Glutamatergic neuron (in vitro differentiated cells): ENCODE results near the gene ALG14. TPM values are rescaled to one million over a fixed set of nuclear protein-coding genes. Genes with fewer than 3 reads are reported as not detected.
"Not testable (repeated sequence)": the region's sequence is repeated elsewhere in the genome, so short reads cannot be mapped to it uniquely, and the experiment has no call there.

Source experiments
- DNase-seq: peaks from one replicate; pipeline ENCODE4 v3.0.0; 2022
- H3K27ac Mint-ChIP-seq: one replicate; pipeline ENCODE4 v1.8.0; 2020; ENCODE audit warnings: mild to moderate bottlenecking, mixed read lengths, inconsistent platforms; ENCODE audit not compliant: unreplicated experiment
- H3K27me3 Mint-ChIP-seq: one replicate; pipeline ENCODE4 v1.8.0; 2020; ENCODE audit warnings: mild to moderate bottlenecking, moderate library complexity, mixed read lengths, inconsistent platforms; ENCODE audit not compliant: unreplicated experiment
- H3K36me3 Mint-ChIP-seq: one replicate; pipeline ENCODE4 v1.8.0; 2020; ENCODE audit warnings: mild to moderate bottlenecking, mixed read lengths, inconsistent platforms; ENCODE audit not compliant: unreplicated experiment
- H3K4me1 Mint-ChIP-seq: one replicate; pipeline ENCODE4 v1.8.0; 2020; ENCODE audit warnings: mild to moderate bottlenecking, low read depth, mixed read lengths, inconsistent platforms; ENCODE audit not compliant: unreplicated experiment
- H3K4me3 Mint-ChIP-seq: one replicate; pipeline ENCODE4 v1.8.0; 2020; ENCODE audit warnings: mild to moderate bottlenecking, mixed read lengths, inconsistent platforms; ENCODE audit not compliant: unreplicated experiment
- H3K9me3 Mint-ChIP-seq: one replicate; pipeline ENCODE4 v1.8.0; 2020; ENCODE audit warnings: mild to moderate bottlenecking, moderate library complexity, mixed read lengths, inconsistent platforms; ENCODE audit not compliant: unreplicated experiment
- total RNA-seq: library from RNA; stranded (reverse); fragmentation: NEBNext Ultra II Directional; extraction: Animal tissue kit (Norgen Biotek cat#: 25700); gene quantifications from one replicate; pipeline ENCODE4 v1.2.1, GENCODE V29; 2021; ENCODE audit not compliant: unreplicated experiment
- TF ChIP-seq, protein P1 (sequence below): fragments of 200-600 bp; sonication (generic); IDR thresholded peaks from one replicate; pipeline ENCODE4 v1.5.0; 2021; ENCODE audit not compliant: partially characterized antibody, unreplicated experiment

Gene ALG14
- total RNA-seq, 1 donor from 2014 or later = 4.7 TPM

DNA sequence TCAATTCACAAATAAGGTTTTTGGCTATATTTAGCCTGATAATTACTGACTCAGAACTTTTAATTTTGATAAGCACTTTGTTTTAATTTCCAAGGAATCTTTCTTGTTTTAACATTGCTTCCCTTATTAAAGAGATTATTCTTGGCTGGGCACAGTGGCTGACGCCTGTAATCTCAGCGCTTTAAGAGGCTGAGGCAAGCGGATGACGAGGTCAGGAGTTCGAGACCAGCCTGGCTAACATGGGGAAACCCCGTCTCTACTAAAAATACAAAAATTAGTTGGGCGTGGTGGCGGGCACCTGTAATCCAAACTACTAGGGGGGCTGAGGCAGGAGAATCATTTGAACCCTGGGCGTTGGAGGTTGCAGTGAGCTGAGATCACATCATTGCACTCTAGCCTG, 13.8 kb downstream of the ALG14 start:
- Mint-ChIP-seq H3K27me3 (no peaks in the 10 kb centered on the region), H3K36me3 (no peaks in the 10 kb centered on the region), H3K4me1 (peaks cover 4% of the 10 kb centered on the region), H3K9me3 (peaks cover 1% of the 10 kb centered on the region), H3K27ac (no peak overlapping the region), H3K4me3 (no peak overlapping the region)
- TF ChIP-seq, protein P1, sequence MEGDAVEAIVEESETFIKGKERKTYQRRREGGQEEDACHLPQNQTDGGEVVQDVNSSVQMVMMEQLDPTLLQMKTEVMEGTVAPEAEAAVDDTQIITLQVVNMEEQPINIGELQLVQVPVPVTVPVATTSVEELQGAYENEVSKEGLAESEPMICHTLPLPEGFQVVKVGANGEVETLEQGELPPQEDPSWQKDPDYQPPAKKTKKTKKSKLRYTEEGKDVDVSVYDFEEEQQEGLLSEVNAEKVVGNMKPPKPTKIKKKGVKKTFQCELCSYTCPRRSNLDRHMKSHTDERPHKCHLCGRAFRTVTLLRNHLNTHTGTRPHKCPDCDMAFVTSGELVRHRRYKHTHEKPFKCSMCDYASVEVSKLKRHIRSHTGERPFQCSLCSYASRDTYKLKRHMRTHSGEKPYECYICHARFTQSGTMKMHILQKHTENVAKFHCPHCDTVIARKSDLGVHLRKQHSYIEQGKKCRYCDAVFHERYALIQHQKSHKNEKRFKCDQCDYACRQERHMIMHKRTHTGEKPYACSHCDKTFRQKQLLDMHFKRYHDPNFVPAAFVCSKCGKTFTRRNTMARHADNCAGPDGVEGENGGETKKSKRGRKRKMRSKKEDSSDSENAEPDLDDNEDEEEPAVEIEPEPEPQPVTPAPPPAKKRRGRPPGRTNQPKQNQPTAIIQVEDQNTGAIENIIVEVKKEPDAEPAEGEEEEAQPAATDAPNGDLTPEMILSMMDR = no peak
- DNase-seq = no peak

DNA sequence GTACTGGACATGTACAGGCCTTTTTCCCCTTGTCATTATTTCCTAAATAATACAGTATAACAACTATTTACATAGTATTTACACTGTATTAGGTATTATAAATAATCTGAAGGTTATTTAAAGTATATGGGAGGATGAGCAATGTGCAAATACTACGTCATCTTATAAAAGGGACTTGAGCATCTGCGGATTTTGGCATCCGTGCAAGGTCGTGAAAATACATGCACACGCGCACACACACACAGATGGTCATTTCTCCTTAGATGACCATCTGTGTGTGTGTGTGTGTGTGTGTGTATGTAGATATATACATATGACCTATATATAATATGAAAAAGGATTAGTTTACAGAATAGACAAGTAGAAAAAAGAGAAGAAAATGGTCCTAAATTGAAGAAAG, 15.4 kb downstream of the ALG14 start:
- H3K27me3 Mint-ChIP-seq = no peaks in the 10 kb centered on the region
- no peak overlapping the region for H3K4me3 Mint-ChIP-seq
- H3K27ac Mint-ChIP-seq = no peak overlapping the region
- TF ChIP-seq, protein P1 = no peak
- no peak for DNase-seq
- peaks cover 4% of the 10 kb centered on the region for H3K4me1 Mint-ChIP-seq
- peaks cover 1% of the 10 kb centered on the region for H3K9me3 Mint-ChIP-seq
- no peaks in the 10 kb centered on the region for H3K36me3 Mint-ChIP-seq

DNA sequence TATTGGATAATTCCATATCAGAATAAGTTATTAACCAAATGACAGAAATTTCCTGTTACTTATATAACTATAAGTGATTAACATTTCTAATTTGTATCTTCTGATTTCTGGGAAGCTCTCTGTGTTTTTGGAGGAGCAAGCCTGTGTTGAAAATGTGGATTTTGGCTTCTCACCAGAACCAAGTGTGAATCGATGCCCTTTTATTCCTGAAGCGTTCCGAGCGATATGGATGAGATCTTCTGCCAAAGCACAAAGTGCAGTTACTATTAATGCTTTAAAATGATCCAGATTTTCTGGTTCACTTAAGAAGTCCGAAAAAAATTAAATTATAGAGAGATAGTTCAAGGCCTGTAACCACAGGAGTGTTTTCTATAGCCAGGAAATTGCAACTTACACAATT, 22.8 kb downstream of the ALG14 start:
- Mint-ChIP-seq H3K4me3 (no peak overlapping the region), H3K4me1 (no peaks in the 10 kb centered on the region), H3K36me3 (no peaks in the 10 kb centered on the region), H3K9me3 (peaks cover 3% of the 10 kb centered on the region), H3K27me3 (no peaks in the 10 kb centered on the region), H3K27ac (no peak overlapping the region)
- TF ChIP-seq, protein P1 = no peak
- no peak for DNase-seq

DNA sequence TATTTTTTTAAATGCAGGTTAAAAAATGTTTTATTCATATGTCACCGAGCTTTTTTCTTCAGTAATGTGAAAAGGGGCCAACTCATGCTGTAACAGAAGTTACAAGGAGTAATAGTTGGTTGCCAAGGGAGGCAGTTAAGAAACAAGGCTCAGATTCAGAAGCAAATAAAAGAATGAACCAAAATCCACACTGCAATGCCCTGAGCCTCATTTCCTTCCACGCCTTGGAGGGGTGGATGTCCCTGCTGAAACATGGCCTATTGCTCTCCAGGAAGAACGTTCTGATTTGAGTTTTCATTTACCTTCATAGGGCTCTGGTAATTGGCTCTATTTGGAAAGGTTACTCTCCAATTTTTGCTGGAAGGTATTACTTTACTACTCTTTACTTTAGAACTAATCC, 24.4 kb downstream of the ALG14 start:
- Mint-ChIP-seq H3K9me3 (peaks cover 3% of the 10 kb centered on the region), H3K27me3 (no peaks in the 10 kb centered on the region), H3K27ac (no peak overlapping the region), H3K36me3 (no peaks in the 10 kb centered on the region), H3K4me1 (no peaks in the 10 kb centered on the region), H3K4me3 (no peak overlapping the region)
- DNase-seq = no peak
- TF ChIP-seq, protein P1 = no peak

DNA sequence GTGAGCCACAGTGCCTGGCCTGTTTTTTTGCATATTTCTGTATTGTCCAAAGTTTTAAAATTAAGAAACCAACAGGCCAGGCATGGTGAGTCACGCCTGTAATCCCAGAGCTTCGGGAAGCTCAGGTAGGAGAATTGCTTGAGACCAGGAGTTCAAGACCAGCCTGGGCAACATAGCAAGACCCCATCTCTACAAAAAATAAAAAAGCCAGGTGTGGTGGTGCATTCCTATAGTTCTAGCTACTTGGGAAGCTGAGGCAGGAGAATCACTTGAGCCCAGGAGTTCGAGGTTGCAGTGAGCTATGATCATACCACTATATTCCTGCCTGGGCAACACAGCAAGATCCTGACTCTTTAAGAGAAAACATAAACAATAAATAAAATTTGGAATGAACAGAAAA, 25.1 kb downstream of the ALG14 start:
- H3K4me1 Mint-ChIP-seq, H3K27ac Mint-ChIP-seq, H3K36me3 Mint-ChIP-seq, H3K9me3 Mint-ChIP-seq, DNase-seq, H3K4me3 Mint-ChIP-seq, H3K27me3 Mint-ChIP-seq: not testable (repeated sequence)

DNA sequence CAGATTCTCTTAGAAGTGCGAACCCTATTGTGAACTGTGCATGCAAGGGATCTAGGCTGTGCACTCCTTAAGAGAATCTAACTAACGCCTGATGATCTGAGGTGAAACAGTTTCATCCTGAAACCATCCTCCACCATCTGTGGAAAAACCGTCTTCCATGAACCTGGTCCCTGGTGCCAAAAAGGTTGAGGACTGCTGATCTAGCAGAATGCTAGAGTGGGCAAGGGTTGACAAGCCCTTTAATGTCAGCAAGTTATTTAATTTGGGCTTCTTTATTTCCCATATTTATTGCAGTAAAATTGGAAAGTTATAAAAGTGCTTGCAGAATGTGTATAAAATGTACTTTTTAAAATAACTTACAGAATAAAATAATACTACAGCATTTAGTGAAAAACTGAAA, 26.4 kb downstream of the ALG14 start:
- Mint-ChIP-seq H3K27me3 (no peaks in the 10 kb centered on the region), H3K4me1 (no peaks in the 10 kb centered on the region), H3K4me3 (no peak overlapping the region), H3K36me3 (no peaks in the 10 kb centered on the region), H3K27ac (no peak overlapping the region), H3K9me3 (no peaks in the 10 kb centered on the region)
- no peak for DNase-seq
- TF ChIP-seq, protein P1 = no peak
